Measurements from ENCODE around the gene HOXC11.

Gene HOXC11

GRCh38 chr12:53985994-53986685 is 13.2 kb downstream of the HOXC11 start:
- DNase-seq = peak; percentile 67 to 75 (median 73)

- peak in 1 of 3 experiments; percentile 43 for DNase-seq
Measured at GRCh38 chr12:53986686-53987483, 14.0 kb downstream of the HOXC11 start.

GRCh38 chr12:53987787-53988230 is 14.9 kb downstream of the HOXC11 start:
- peak in 1 of 3 experiments; percentile 33 for DNase-seq

GRCh38 chr12:53988541-53989226 is 15.8 kb downstream of the HOXC11 start:
- no peak for DNase-seq

- DNase-seq = peak; percentile 64 to 78 (median 71)
Measured at GRCh38 chr12:53989227-53990113, 16.5 kb downstream of the HOXC11 start.

- peak; percentile 65 to 90 (median 79) for DNase-seq
Measured at GRCh38 chr12:53990311-53991076, 17.6 kb downstream of the HOXC11 start.

GRCh38 chr12:53991077-53991460 is 18.1 kb downstream of the HOXC11 start:
- DNase-seq = peak in 1 of 3 experiments; percentile 47

- no peak for DNase-seq
Measured at GRCh38 chr12:53992377-53992889, 19.5 kb downstream of the HOXC11 start.

GRCh38 chr12:53993162-53994008 is 20.5 kb downstream of the HOXC11 start:
- no peak for DNase-seq

- peak in 1 of 3 experiments; percentile 54 for DNase-seq
Measured at GRCh38 chr12:53994009-53994263, 21.0 kb downstream of the HOXC11 start.

- peak; percentile 32 to 89 (median 86) for DNase-seq
Measured at GRCh38 chr12:53994264-53995001, 21.5 kb downstream of the HOXC11 start.

GRCh38 chr12:53995002-53995377 is 22.1 kb downstream of the HOXC11 start:
- DNase-seq = peak in 2 of 3 experiments; percentile 86 to 89

GRCh38 chr12:53995378-53996239 is 22.7 kb downstream of the HOXC11 start:
- DNase-seq = peak; percentile 80 to 93 (median 89)

GRCh38 chr12:53996240-53997203 is 23.6 kb downstream of the HOXC11 start:
- peak; percentile 49 to 71 (median 66) for DNase-seq

- peak in 1 of 3 experiments; percentile 42 for DNase-seq
Measured at GRCh38 chr12:53997204-53998109, 24.5 kb downstream of the HOXC11 start.

GRCh38 chr12:53998110-53998899 is 25.4 kb downstream of the HOXC11 start:
- DNase-seq = peak in 1 of 3 experiments; percentile 19

All from NCI-H1417 (cell line).